Lower leg skin (tissue), 4 donors: ENCODE measurements around the gene CCDC15. TPM values are rescaled to one million over a fixed set of nuclear protein-coding genes. Genes with fewer than 3 reads are reported as not detected.

ENCODE experiments used
- DNase-seq, 2 donors: peaks; one replicate each; pipeline ENCODE4 v3.0.0-alpha.2; 2019; ENCODE audit warnings: low spot score in 2 of 2
- H3K4me3 ChIP-seq: fragments of 200-600 bp; sonication (generic); 2 replicates; pipeline ENCODE4 v1.5.1; 2017; ENCODE audit warnings: mild to moderate bottlenecking, low read depth; ENCODE audit not compliant: poor library complexity, severe bottlenecking
- CTCF ChIP-seq, 3 donors: fragments of 450-650 bp; IDR thresholded peaks; one replicate each; pipeline ENCODE4 v1.5.1; 2016; ENCODE audit warnings: antibody characterized with exemption in 3 of 3, mild to moderate bottlenecking in 3 of 3, moderate library complexity in 2 of 3
- POLR2A ChIP-seq, 2 donors: fragments of 450-650 bp; IDR thresholded peaks; one replicate each; pipeline ENCODE4 v1.6.1; 2016 to 2017; ENCODE audit warnings: antibody characterized with exemption in 2 of 2, mild to moderate bottlenecking in 1 of 2, moderate library complexity in 1 of 2
- WGBS, 2 donors: methylation state at CpG; one replicate each; pipeline ENCODE4 v1.1.5; 2018; 5-methylcytosine and 5-hydroxymethylcytosine counted together
- intact Hi-C: fragments of 100-400 bp; cut with DNase I; formaldehyde crosslinking; loops from one replicate; pipeline ENCODE4 v1.15.0; 2023; ENCODE audit warnings: low total_unique reads
- total RNA-seq, 4 donors: library from RNA; depleted of rRNA; stranded (reverse); fragments of >200 nt; gene quantifications; one replicate each; pipeline ENCODE4 v1.1.0, GENCODE V29; 2016

Gene CCDC15
- total RNA-seq, 4 donors from 2014 or later: 2.1 to 4.2 (median 2.9) TPM

DNA sequence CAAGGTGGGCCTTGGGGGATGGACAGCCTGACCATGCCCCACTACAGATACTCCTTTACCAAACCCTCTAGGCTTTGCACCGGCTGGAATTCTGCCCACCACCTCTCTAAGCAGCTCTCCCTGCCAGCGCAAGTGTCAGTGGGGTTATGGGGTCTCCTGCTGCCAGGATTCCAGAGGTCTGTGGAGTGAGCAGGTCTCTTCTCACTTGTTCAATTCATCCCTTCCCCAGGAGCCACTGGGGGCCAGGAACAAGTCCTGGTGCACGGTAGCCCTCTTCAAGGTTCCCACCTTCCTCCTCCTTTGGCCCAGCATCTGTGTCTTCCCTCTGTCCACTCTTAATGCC is 30.5 kb downstream of the CCDC15 start:
- intact Hi-C loops: no loop called here
- DNase-seq: no peak
- WGBS, 2 donors: 97 to 98% methylated on average over 3 of the region's 3 CpGs
- no peak overlapping the region for H3K4me3 ChIP-seq
- TF ChIP-seq POLR2A (IDR thresholded peaks at IDR 0.05) (no peak), CTCF (IDR thresholded peaks at IDR 0.05) (no peak)

DNA sequence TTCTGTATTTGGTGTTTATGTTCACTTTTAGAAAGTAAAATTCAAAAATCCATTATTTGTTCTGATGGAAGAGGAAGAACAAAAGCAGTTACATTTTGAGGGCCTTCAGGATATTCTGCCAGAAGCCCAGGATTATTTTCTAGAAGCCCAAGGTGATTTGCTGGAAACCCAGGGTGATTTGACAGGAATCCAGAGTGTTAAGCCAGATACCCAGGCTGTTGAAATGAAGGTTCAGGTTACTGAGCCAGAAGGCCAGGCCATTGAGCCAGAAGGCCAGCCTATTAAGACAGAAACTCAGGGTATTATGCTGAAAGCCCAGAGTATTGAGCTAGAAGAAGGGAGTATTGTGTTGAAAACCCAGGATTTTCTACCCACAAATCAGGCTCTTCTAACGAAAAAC is 33.1 kb downstream of the CCDC15 start:
- 91 to 95% methylated on average over 1 of the region's 1 CpG for WGBS, 2 donors
- intact Hi-C loops: no loop called here

GRCh38 chr11:124988063-124988462 is 34.1 kb downstream of the CCDC15 start:
- no peak overlapping the region for H3K4me3 ChIP-seq
- TF ChIP-seq CTCF (IDR thresholded peaks at IDR 0.05) (no peak), POLR2A (IDR thresholded peaks at IDR 0.05) (no peak)
- WGBS, 2 donors: 92 to 95% methylated on average over 3 of the region's 3 CpGs
- intact Hi-C loops: no loop called here
- no peak for DNase-seq

More for the DNA sequence above, 33.1 kb downstream of the CCDC15 start:
- no peak overlapping the region for H3K4me3 ChIP-seq
- DNase-seq: no peak
- TF ChIP-seq POLR2A (IDR thresholded peaks at IDR 0.05): no peak
- no peak for TF ChIP-seq CTCF (IDR thresholded peaks at IDR 0.05)

GRCh38 chr11:125001079-125001778 is 47.2 kb downstream of the CCDC15 start:
- 94 to 99% methylated on average over 2 of the region's 2 CpGs for WGBS, 2 donors
- intact Hi-C loops: no loop called here
- DNase-seq: no peak
- no peak overlapping the region for H3K4me3 ChIP-seq
- TF ChIP-seq POLR2A (IDR thresholded peaks at IDR 0.05): no peak
- no peak for TF ChIP-seq CTCF (IDR thresholded peaks at IDR 0.05)

DNA sequence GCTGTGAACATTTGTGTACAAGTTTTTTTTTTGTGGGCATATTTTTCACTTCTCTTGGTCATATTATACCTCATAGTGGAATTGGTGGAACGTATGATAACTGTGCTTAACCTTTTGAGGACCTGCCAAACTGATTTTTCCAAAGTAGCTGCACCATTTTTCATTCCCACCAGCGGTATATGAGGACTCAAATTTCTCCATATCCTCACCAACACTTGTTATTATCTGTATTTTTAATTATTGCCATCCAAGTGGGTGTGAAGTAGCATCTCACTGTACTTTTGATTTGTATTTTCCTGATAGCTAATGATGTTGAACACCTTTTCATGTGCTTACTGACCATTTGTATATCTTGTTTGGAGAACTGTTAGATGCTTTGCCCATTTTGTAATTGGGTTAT is 47.8 kb downstream of the CCDC15 start:
- no peak for TF ChIP-seq CTCF (IDR thresholded peaks at IDR 0.05)
- TF ChIP-seq POLR2A (IDR thresholded peaks at IDR 0.05): no peak
- no peak for DNase-seq
- no peak overlapping the region for H3K4me3 ChIP-seq
- 95 to 97% methylated on average over 2 of the region's 2 CpGs for WGBS, 2 donors
- intact Hi-C loops: no loop called here

GRCh38 chr11:125005491-125005890 is 51.5 kb downstream of the CCDC15 start:
- no peak for TF ChIP-seq CTCF (IDR thresholded peaks at IDR 0.05)
- TF ChIP-seq POLR2A (IDR thresholded peaks at IDR 0.05): no peak
- WGBS, 2 donors: 88 to 94% methylated on average over 2 of the region's 2 CpGs
- DNase-seq: no peak
- intact Hi-C loops: no loop called here
- no peak overlapping the region for H3K4me3 ChIP-seq
